A549 (cell line): ENCODE results near the gene POLDIP3. TPM values are rescaled to one million over a fixed set of nuclear protein-coding genes. Genes with fewer than 3 reads are reported as not detected.
A peak's percentile ranks its signal among the peaks of the same experiment; 100 is the strongest.

Experiments used
- ATAC-seq, 2 experiments: fragments of 200-7000 bp in 1 of 2; fragments of >200 bp in 1 of 2; cut with Nextera tagmentation in 1 of 2; cut with Tn5 transposase in 1 of 2; 3 replicates each; pipeline versions ENCODE4 v1.8.0 to v1.9.1; 2018 to 2020; ENCODE audit warnings: mild to moderate bottlenecking in 1 of 2, moderate library complexity in 1 of 2
- CTCF ChIA-PET: fragments of 300-600 bp; sonication (Branson Sonifier 250); formaldehyde crosslinking; extraction: SDS; loops from one replicate; lab custom pipeline; 2021; ENCODE audit warnings: antibody characterized with exemption, inconsistent platforms; lab: Yijun Ruan, JAX
- POLR2A ChIA-PET: fragments of 350-600 bp; formaldehyde crosslinking; extraction: SDS; loops from one replicate; lab custom pipeline; 2021; ENCODE audit warnings: antibody characterized with exemption, inconsistent platforms; lab: Yijun Ruan, JAX
- DNase-seq, 2 experiments: peaks; one replicate each; pipeline versions ENCODE4 v3.0.0 to v3.0.0-alpha.2; 2011 to 2016; ENCODE audit warnings: low read depth in 1 of 2, low spot score in 1 of 2
- FAIRE-seq: peaks from 2 replicates; lab custom pipeline; 2011; peaks lifted over from hg19 to GRCh38; lab: Jason Lieb, UNC
- H3K27ac ChIP-seq, 2 experiments: fragments of >200 bp; sonication (Bioruptor Twin); formaldehyde crosslinking; 3 replicates each; pipeline ENCODE4 v1.5.1; 2016 to 2017
- H3K4me1 ChIP-seq: fragments of >200 bp; sonication (Bioruptor Twin); formaldehyde crosslinking; 3 replicates; pipeline ENCODE4 v1.6.1; 2016
- H3K4me2 ChIP-seq: fragments of >200 bp; sonication (Bioruptor Twin); formaldehyde crosslinking; 3 replicates; pipeline ENCODE4 v1.6.1; 2016
- H3K4me3 ChIP-seq: fragments of >200 bp; sonication (Bioruptor Twin); formaldehyde crosslinking; 3 replicates; pipeline ENCODE4 v1.5.1; 2016
- H3K9me3 ChIP-seq: fragments of >200 bp; sonication (Bioruptor Twin); formaldehyde crosslinking; 3 replicates; pipeline ENCODE4 v1.6.1; 2016
- CBX8 ChIP-seq: fragments of 200-600 bp; sonication (generic); IDR thresholded peaks from 2 replicates; pipeline ENCODE4 v1.6.1; 2016
- CHD4 ChIP-seq: fragments of 200-600 bp; sonication (generic); IDR thresholded peaks from 2 replicates; pipeline ENCODE4 v1.6.1; 2016; ENCODE audit warnings: antibody characterized with exemption, mild to moderate bottlenecking, borderline replicate concordance
- E2F6 ChIP-seq: IDR thresholded peaks from 2 replicates; pipeline ENCODE4 v1.6.1; 2012; ENCODE audit warnings: low read depth, borderline replicate concordance
- ESRRA ChIP-seq: fragments of 150-350 bp; IDR thresholded peaks from 2 replicates; pipeline ENCODE4 v1.6.1; 2014; ENCODE audit warnings: mild to moderate bottlenecking, low read length, borderline replicate concordance
- FOSL2 ChIP-seq, 2 experiments: fragments of 450-650 bp in 1 of 2; fragments of >200 bp in 1 of 2; sonication (Bioruptor Twin) in 1 of 2; formaldehyde crosslinking; IDR thresholded peaks; 2 replicates each; pipeline versions ENCODE4 v1.5.0 to v1.6.1; 2016 to 2020; ENCODE audit warnings: mild to moderate bottlenecking in 1 of 2, moderate library complexity in 1 of 2
- HDAC2 ChIP-seq: fragments of 200-600 bp; sonication (generic); IDR thresholded peaks from 2 replicates; pipeline ENCODE4 v1.6.1; 2016
- HES2 ChIP-seq: fragments of >200 bp; sonication (Bioruptor Twin); formaldehyde crosslinking; IDR thresholded peaks from 2 replicates; pipeline ENCODE4 v1.6.1; 2016
- MAFK ChIP-seq: fragments of 450-650 bp; IDR thresholded peaks from 2 replicates; pipeline ENCODE4 v1.6.1; 2014; ENCODE audit not compliant: partially characterized antibody
- MYC ChIP-seq: IDR thresholded peaks from 2 replicates; pipeline ENCODE4 v1.6.1; 2012; ENCODE audit warnings: mild to moderate bottlenecking, inconsistent platforms, low read length, improper control_type of control experiment, borderline replicate concordance
- NPAS2 ChIP-seq: fragments of 250-450 bp; sonication (Bioruptor Pico); IDR thresholded peaks from 2 replicates; pipeline ENCODE4 v1.8.0; 2022; ENCODE audit warnings: mild to moderate bottlenecking, moderate library complexity, borderline replicate concordance
- PHF8 ChIP-seq: fragments of 200-600 bp; sonication (generic); IDR thresholded peaks from 2 replicates; pipeline ENCODE4 v1.6.1; 2016; ENCODE audit warnings: low read depth, mild to moderate bottlenecking, antibody characterized with exemption, moderate library complexity, borderline replicate concordance
- RAD21 ChIP-seq, 2 experiments: fragments of >200 bp in 1 of 2; sonication (Bioruptor Twin) in 1 of 2; formaldehyde crosslinking in 1 of 2; IDR thresholded peaks in 1 of 2; conservative IDR thresholded peaks in 1 of 2; 2 replicates in 1 of 2; 3 replicates in 1 of 2; pipeline ENCODE4 v1.6.1; 2012 to 2018; ENCODE audit warnings: inconsistent platforms in 1 of 2
- RNF2 ChIP-seq: fragments of 200-600 bp; sonication (generic); IDR thresholded peaks from 2 replicates; pipeline ENCODE4 v1.6.1; 2016; ENCODE audit warnings: low read depth, mild to moderate bottlenecking, antibody characterized with exemption, moderate library complexity, borderline replicate concordance
- USF2 ChIP-seq: fragments of 450-650 bp; IDR thresholded peaks from 2 replicates; pipeline ENCODE4 v1.6.1; 2014; ENCODE audit warnings: antibody characterized with exemption
- ZSCAN20 ChIP-seq: fragments of 250-450 bp; sonication (Bioruptor Pico); IDR thresholded peaks from 2 replicates; pipeline ENCODE4 v1.8.0; 2022; ENCODE audit warnings: mild to moderate bottlenecking, moderate library complexity
- WGBS: methylation state at CpG from one replicate; pipeline ENCODE4 v1.1.6; 2017; ENCODE audit errors: missing lambda C conversion rate; 5-methylcytosine and 5-hydroxymethylcytosine counted together
- polyA plus RNA-seq, 4 experiments: library from polyadenylated mRNA; depleted of rRNA in 3 of 4; stranded (reverse); fragments of >200 nt; fragmentation: RNase III in 1 of 4; extraction: RNeasy Plus Mini Kit Qiagen cat#74134 plus additional on column Dnase treatment in 1 of 4; gene quantifications; 2 replicates in 3 of 4; 3 replicates in 1 of 4; pipeline ENCODE4 v1.2.3, GENCODE V29; 2011 to 2017
- TF ChIP-seq, protein P1 (sequence below): fragments of >200 bp; sonication (Bioruptor Twin); formaldehyde crosslinking; IDR thresholded peaks from 3 replicates; pipeline ENCODE4 v1.5.1; 2016

Gene POLDIP3
- polyA plus RNA-seq, 2 of the 4 experiments (the other 2 are of a cell fraction) = 31.5 to 31.8 TPM

DNA sequence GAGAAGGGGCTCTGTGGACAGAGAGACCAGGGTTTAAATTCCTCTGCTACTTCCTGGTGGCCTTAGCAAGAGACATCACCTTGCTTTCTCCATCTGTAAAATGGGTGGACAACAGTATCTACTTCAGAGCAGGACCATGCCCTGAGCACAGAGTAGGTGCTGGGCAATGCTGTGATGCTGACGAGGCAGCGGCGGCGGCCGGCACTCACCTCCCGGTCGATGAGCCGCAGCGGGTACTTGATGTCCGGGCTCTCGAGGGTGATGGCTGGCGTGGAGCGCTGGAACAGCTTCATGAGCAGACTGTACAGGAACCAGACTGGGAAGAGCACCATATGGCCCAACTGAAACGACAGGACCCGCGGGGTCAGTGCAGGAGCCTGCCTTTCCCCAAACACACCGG lies 21.8 kb upstream of the POLDIP3 start:
- ChIA-PET POLR2A (interaction anchor here (2.5 kb wide), 1 partner anchor 13 kb away, joined by 9 read pairs; the partner anchor contains the start of gene CYB5R3), CTCF (interaction anchor here (2.3 to 4.2 kb wide), 2 partner anchors 14 to 15 kb away, joined by 10 to 32 read pairs; partner anchors contain the start of gene CYB5R3)
- peak overlapping the region; percentile 72 to 73; a peak in 5 of 6 replicates for H3K27ac ChIP-seq
- no peaks in the 10 kb centered on the region for H3K9me3 ChIP-seq
- WGBS = 98% methylated on average over 16 of the region's 17 CpGs
- DNase-seq = no peak
- H3K4me2 ChIP-seq = no peak overlapping the region
- ATAC-seq = no peak
- no peak overlapping the region for H3K4me3 ChIP-seq
- H3K4me1 ChIP-seq = peaks cover 17% of the 10 kb centered on the region
- FAIRE-seq = no peak
- TF ChIP-seq MAFK = no peak
- no peak for TF ChIP-seq PHF8
- TF ChIP-seq CHD4 = no peak
- TF ChIP-seq, protein P1, sequence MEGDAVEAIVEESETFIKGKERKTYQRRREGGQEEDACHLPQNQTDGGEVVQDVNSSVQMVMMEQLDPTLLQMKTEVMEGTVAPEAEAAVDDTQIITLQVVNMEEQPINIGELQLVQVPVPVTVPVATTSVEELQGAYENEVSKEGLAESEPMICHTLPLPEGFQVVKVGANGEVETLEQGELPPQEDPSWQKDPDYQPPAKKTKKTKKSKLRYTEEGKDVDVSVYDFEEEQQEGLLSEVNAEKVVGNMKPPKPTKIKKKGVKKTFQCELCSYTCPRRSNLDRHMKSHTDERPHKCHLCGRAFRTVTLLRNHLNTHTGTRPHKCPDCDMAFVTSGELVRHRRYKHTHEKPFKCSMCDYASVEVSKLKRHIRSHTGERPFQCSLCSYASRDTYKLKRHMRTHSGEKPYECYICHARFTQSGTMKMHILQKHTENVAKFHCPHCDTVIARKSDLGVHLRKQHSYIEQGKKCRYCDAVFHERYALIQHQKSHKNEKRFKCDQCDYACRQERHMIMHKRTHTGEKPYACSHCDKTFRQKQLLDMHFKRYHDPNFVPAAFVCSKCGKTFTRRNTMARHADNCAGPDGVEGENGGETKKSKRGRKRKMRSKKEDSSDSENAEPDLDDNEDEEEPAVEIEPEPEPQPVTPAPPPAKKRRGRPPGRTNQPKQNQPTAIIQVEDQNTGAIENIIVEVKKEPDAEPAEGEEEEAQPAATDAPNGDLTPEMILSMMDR = no peak

- POLR2A ChIA-PET = interaction anchor here (1.3 to 2.5 kb wide), 2 partner anchors 14 to 20 kb away, joined by 4 to 9 read pairs; partner anchors contain the start of genes CYB5R3 and POLDIP3
- TF ChIP-seq ZSCAN20 (CRISPR knock-in tag) (no peak), FOSL2 (IDR thresholded peaks at IDR 0.05) (no peak), FOSL2 (CRISPR knock-in tag; IDR thresholded peaks at IDR 0.05) (peak; percentile 75)
- TF ChIP-seq, all 56 proteins: peak for 1
- ATAC-seq (peak; percentile 86 to 87), DNase-seq (peak; percentile 44 to 71), FAIRE-seq (no peak)
- H3K4me1 ChIP-seq = peaks cover 17% of the 10 kb centered on the region
- no peaks in the 10 kb centered on the region for H3K9me3 ChIP-seq
- 7% methylated on average over 3 of the region's 3 CpGs for WGBS
- no peak overlapping the region for H3K4me3 ChIP-seq
- H3K27ac ChIP-seq = peak overlapping the region; percentile 72 to 73
- CTCF ChIA-PET = interaction anchor here (2.3 to 4.2 kb wide), 2 partner anchors 14 to 15 kb away, joined by 10 to 32 read pairs; partner anchors contain the start of gene CYB5R3
- peak overlapping the region; percentile 62 for H3K4me2 ChIP-seq
Measured at GRCh38 chr22:42635531-42635930, 20.8 kb upstream of the POLDIP3 start.

- POLR2A ChIA-PET = no interaction called here
- 98% methylated on average over 9 of the region's 9 CpGs for WGBS
- no peak for DNase-seq
- CTCF ChIA-PET = interaction anchor here (0.9 to 4.3 kb wide), 4 partner anchors 11 to 240 kb away, joined by 3 to 42 read pairs (median 4); partner anchors contain the start of gene CYB5R3
- Histone ChIP-seq H3K4me1 (peaks cover 17% of the 10 kb centered on the region), H3K9me3 (no peaks in the 10 kb centered on the region), H3K4me2 (no peak overlapping the region), H3K27ac (no peak overlapping the region), H3K4me3 (no peak overlapping the region)
- no peak for ATAC-seq
- TF ChIP-seq RAD21 (conservative IDR thresholded peaks at IDR 0.05 in 1 of 2, IDR thresholded peaks at IDR 0.05 in 1 of 2) (no peak), HDAC2 (no peak), USF2 (no peak), RNF2 (no peak), CBX8 (no peak), ESRRA (no peak), E2F6 (no peak), MAFK (no peak), MYC (no peak), HES2 (no peak), NPAS2 (CRISPR knock-in tag) (no peak)
- TF ChIP-seq, protein P1 = no peak
- FAIRE-seq = no peak
Measured at GRCh38 chr22:42633013-42633412, 18.3 kb upstream of the POLDIP3 start.
